ENCODE data around the gene CDPF1. TPM values are rescaled to one million over a fixed set of nuclear protein-coding genes. Genes with fewer than 3 reads are reported as not detected.

CDPF1 gene
- total RNA-seq, 2 experiments from 2014 or later: 1.6 to 2.6 TPM

DNA sequence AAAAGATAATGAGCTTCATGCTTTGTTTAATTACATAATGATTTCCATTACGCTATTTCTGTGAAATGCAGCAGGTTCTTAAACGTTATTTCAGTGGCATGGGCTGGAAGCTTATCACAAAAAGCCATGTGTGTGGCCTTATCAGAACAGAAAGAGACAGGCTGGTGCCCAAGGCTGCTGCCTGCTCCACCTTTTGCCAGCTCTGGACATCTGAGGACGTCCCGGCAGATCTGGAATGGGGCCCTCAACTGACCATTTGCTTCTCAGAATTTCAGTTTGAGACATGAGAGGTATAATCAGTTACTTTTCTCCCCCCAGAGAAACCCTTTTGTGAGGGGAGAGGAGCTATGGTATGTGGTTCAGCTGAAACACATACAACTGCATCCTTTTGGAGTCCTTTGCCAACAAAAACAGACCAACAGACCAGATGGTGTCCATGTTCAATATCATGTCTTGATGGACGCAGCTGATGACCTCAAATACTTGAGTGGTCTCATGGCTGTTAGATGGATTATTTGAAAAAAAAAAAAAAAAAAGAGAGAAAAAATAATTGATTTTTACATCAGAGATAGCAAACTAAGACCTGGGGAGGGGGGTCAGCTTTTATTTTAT, 8.6 kb downstream of the CDPF1 start:
- DNase-seq (no peak), ATAC-seq (ENCODE audit: poor library complexity) (no peak)
- H3K4me3 Mint-ChIP-seq: no peak overlapping the region
- H3K4me1 ChIP-seq (ENCODE audit: insufficient read depth, low read length): peaks cover 22% of the 10 kb centered on the region
- peaks cover 20% of the 10 kb centered on the region for H3K36me3 ChIP-seq (ENCODE audit: insufficient read depth, low read length)
- no peaks in the 10 kb centered on the region for H3K9me3 Mint-ChIP-seq
- no peaks in the 10 kb centered on the region for H3K27me3 ChIP-seq (ENCODE audit: control insufficient read depth in 1 of 2, insufficient read depth in 2 of 2, low read length in 2 of 2)
- CTCF ChIA-PET: no interaction called here
- intact Hi-C loops (cut with DNase I, micrococcal nuclease): loop anchor here in 1 of 2 experiments (10.0 kb wide), 1 partner anchor 227 kb away; no protein-coding TSS in a partner anchor
- H3K9me3 ChIP-seq (ENCODE audit: control insufficient read depth in 1 of 2, insufficient read depth in 1 of 2, low read length in 2 of 2): peaks cover 0 to 13% of the 10 kb centered on the region in 2 experiments
- POLR2A ChIA-PET: interaction anchor here (1.4 kb wide), 1 partner anchor 9 kb away, joined by 9 read pairs; the partner anchor contains the start of gene CDPF1
- H3K27ac ChIP-seq (ENCODE audit: low read depth in 1 of 2, low read length in 2 of 2): no peak overlapping the region
- H3K4me3 ChIP-seq (ENCODE audit: low read length): no peak overlapping the region
- peaks cover 19% of the 10 kb centered on the region for H3K4me1 Mint-ChIP-seq (ENCODE audit: low read depth)
- peaks cover 28% of the 10 kb centered on the region for H3K36me3 Mint-ChIP-seq (ENCODE audit: low read depth)
- no peaks in the 10 kb centered on the region for H3K27me3 Mint-ChIP-seq
- H3K27ac Mint-ChIP-seq: no peak overlapping the region
- TF ChIP-seq, protein P1, sequence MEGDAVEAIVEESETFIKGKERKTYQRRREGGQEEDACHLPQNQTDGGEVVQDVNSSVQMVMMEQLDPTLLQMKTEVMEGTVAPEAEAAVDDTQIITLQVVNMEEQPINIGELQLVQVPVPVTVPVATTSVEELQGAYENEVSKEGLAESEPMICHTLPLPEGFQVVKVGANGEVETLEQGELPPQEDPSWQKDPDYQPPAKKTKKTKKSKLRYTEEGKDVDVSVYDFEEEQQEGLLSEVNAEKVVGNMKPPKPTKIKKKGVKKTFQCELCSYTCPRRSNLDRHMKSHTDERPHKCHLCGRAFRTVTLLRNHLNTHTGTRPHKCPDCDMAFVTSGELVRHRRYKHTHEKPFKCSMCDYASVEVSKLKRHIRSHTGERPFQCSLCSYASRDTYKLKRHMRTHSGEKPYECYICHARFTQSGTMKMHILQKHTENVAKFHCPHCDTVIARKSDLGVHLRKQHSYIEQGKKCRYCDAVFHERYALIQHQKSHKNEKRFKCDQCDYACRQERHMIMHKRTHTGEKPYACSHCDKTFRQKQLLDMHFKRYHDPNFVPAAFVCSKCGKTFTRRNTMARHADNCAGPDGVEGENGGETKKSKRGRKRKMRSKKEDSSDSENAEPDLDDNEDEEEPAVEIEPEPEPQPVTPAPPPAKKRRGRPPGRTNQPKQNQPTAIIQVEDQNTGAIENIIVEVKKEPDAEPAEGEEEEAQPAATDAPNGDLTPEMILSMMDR (IDR thresholded peaks at IDR 0.05): no peak

DNA sequence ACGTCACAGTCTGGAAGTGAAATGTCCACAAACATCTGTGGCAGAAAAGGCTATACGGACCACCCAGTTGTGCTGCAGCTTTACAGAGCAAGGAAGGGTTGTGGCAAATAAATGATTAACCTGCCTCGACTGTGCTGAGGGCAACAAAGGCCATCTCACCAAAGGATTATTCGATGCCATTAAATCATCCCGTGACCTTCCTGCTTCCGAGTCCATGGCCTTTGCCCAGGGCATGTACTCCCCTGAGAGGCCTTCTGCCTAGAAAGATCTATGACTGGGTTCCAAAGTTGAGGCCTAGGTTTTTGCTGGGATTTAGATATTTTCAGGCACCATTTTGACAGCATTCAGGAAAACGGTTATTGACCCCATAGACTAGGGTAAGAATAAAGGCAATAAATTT, 9.2 kb downstream of the CDPF1 start:
- H3K4me3 ChIP-seq (ENCODE audit: low read length): no peak overlapping the region
- Mint-ChIP-seq H3K9me3 (no peaks in the 10 kb centered on the region), H3K27ac (no peak overlapping the region), H3K36me3 (ENCODE audit: low read depth) (peaks cover 25% of the 10 kb centered on the region), H3K4me1 (ENCODE audit: low read depth) (peaks cover 19% of the 10 kb centered on the region), H3K4me3 (no peak overlapping the region), H3K27me3 (no peaks in the 10 kb centered on the region)
- H3K36me3 ChIP-seq (ENCODE audit: insufficient read depth, low read length): peaks cover 24% of the 10 kb centered on the region
- H3K4me1 ChIP-seq (ENCODE audit: insufficient read depth, low read length): peaks cover 22% of the 10 kb centered on the region
- TF ChIP-seq, protein P1 (IDR thresholded peaks at IDR 0.05): no peak
- DNase-seq (no peak), ATAC-seq (ENCODE audit: poor library complexity) (no peak)
- ChIA-PET CTCF (no interaction called here), POLR2A (interaction anchor here (1.2 to 1.4 kb wide), 2 partner anchors 9 to 12 kb away, joined by 3 to 9 read pairs; partner anchors contain the start of gene CDPF1)
- no peak overlapping the region for H3K27ac ChIP-seq (ENCODE audit: low read depth in 1 of 2, low read length in 2 of 2)
- intact Hi-C loops (cut with DNase I, micrococcal nuclease): loop anchor here in 1 of 2 experiments (10.0 kb wide), 1 partner anchor 226 kb away; no protein-coding TSS in a partner anchor
- peaks cover 0 to 13% of the 10 kb centered on the region in 2 experiments for H3K9me3 ChIP-seq (ENCODE audit: control insufficient read depth in 1 of 2, insufficient read depth in 1 of 2, low read length in 2 of 2)
- H3K27me3 ChIP-seq (ENCODE audit: control insufficient read depth in 1 of 2, insufficient read depth in 2 of 2, low read length in 2 of 2): no peaks in the 10 kb centered on the region

DNA sequence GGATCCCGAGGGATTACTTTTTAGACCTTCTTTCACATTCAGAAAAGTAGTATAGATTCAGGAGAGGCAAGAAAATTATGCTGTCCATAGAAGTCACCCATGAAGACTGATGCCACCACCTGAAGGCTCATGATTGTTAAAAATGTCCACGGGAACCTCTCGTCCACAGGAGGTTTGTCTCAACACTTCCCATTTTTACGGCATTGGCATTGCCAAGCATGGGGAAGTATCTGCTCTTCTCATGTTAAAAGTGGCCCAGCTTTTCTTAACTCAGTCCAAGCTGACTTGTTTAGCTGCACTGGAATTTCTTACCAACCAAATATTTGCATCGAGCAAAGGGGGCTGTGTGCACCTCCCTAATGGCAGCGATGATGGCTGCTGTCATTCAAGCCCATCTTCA, 9.6 kb downstream of the CDPF1 start:
- Mint-ChIP-seq H3K4me3 (no peak overlapping the region), H3K36me3 (ENCODE audit: low read depth) (peaks cover 21% of the 10 kb centered on the region), H3K9me3 (no peaks in the 10 kb centered on the region), H3K27me3 (no peaks in the 10 kb centered on the region), H3K4me1 (ENCODE audit: low read depth) (peaks cover 19% of the 10 kb centered on the region), H3K27ac (no peak overlapping the region)
- TF ChIP-seq, protein P1 (IDR thresholded peaks at IDR 0.05): no peak
- DNase-seq (no peak), ATAC-seq (ENCODE audit: poor library complexity) (no peak)
- POLR2A ChIA-PET: interaction anchor here (1.2 kb wide), 1 partner anchor 12 kb away, joined by 3 read pairs; no protein-coding TSS in a partner anchor
- H3K36me3 ChIP-seq (ENCODE audit: insufficient read depth, low read length): peaks cover 26% of the 10 kb centered on the region
- CTCF ChIA-PET: interaction anchor here (0.6 kb wide), 1 partner anchor 279 kb away, joined by 4 read pairs; no protein-coding TSS in a partner anchor
- no peak overlapping the region for H3K4me3 ChIP-seq (ENCODE audit: low read length)
- H3K27ac ChIP-seq (ENCODE audit: low read depth in 1 of 2, low read length in 2 of 2): no peak overlapping the region
- intact Hi-C loops (cut with DNase I, micrococcal nuclease): loop anchor here in 1 of 2 experiments (10.0 kb wide), 1 partner anchor 226 kb away; no protein-coding TSS in a partner anchor
- H3K4me1 ChIP-seq (ENCODE audit: insufficient read depth, low read length): peaks cover 22% of the 10 kb centered on the region
- H3K9me3 ChIP-seq (ENCODE audit: control insufficient read depth in 1 of 2, insufficient read depth in 1 of 2, low read length in 2 of 2): peaks cover 0 to 13% of the 10 kb centered on the region in 2 experiments
- H3K27me3 ChIP-seq (ENCODE audit: control insufficient read depth in 1 of 2, insufficient read depth in 2 of 2, low read length in 2 of 2): no peaks in the 10 kb centered on the region
